HCT116 (cell line): ENCODE results near the gene TLCD1.

Experiments
- CTCF ChIP-seq, 3 experiments: fragments of 200-600 bp in 1 of 3; sonication (generic) in 1 of 3; IDR thresholded peaks in 2 of 3; conservative IDR thresholded peaks in 1 of 3; 2 replicates each; pipeline ENCODE4 v1.5.1; 2012 to 2017; ENCODE audit warnings: low read depth in 2 of 3, low read length in 2 of 3, antibody characterized with exemption in 1 of 3, borderline replicate concordance in 1 of 3, control low read depth in 1 of 3, mild to moderate bottlenecking in 1 of 3, mixed read lengths in 1 of 3, mixed run types in 1 of 3, moderate library complexity in 1 of 3; ENCODE audit not compliant: insufficient read depth in 1 of 3
- EZH2 ChIP-seq: fragments of 200-600 bp; sonication (generic); IDR thresholded peaks from 2 replicates; pipeline ENCODE4 v1.6.1; 2017; ENCODE audit warnings: antibody characterized with exemption, mixed run types
- EZH2phosphoT487 ChIP-seq: fragments of 200-600 bp; IDR thresholded peaks from 2 replicates; pipeline ENCODE4 v1.6.1; 2018; ENCODE audit warnings: antibody characterized with exemption, borderline replicate concordance
- JUND ChIP-seq: IDR thresholded peaks from 2 replicates; pipeline ENCODE4 v1.6.1; 2012
- POLR2A ChIP-seq: IDR thresholded peaks from 2 replicates; pipeline ENCODE4 v1.7.0; 2011; ENCODE audit warnings: borderline replicate concordance; ENCODE audit not compliant: insufficient read depth, insufficient read length; ENCODE audit errors: extremely low read depth
- POLR2AphosphoS5 ChIP-seq: IDR thresholded peaks from 2 replicates; pipeline ENCODE4 v1.6.1; 2011; ENCODE audit warnings: mild to moderate bottlenecking, low read depth, low read length, moderate library complexity
- SIN3A ChIP-seq: IDR thresholded peaks from 2 replicates; pipeline ENCODE4 v1.6.1; 2012; ENCODE audit warnings: low read depth
- SP1 ChIP-seq: IDR thresholded peaks from 2 replicates; pipeline ENCODE4 v1.6.1; 2012; ENCODE audit warnings: low read depth
- ZBTB33 ChIP-seq: IDR thresholded peaks from 2 replicates; pipeline ENCODE4 v1.6.1; 2011; ENCODE audit warnings: mild to moderate bottlenecking, low read length, moderate library complexity; ENCODE audit not compliant: insufficient replicate concordance; ENCODE audit errors: extremely low read depth
- ZFX ChIP-seq: fragments of 450-650 bp; IDR thresholded peaks from 2 replicates; pipeline ENCODE4 v1.6.1; 2017

GRCh38 chr17:28741358-28742349, 15.6 kb upstream of the TLCD1 start:
- no peak for TF ChIP-seq POLR2A
- TF ChIP-seq SP1: no peak
- TF ChIP-seq CTCF (IDR thresholded peaks at IDR 0.05 in 2 of 3, conservative IDR thresholded peaks at IDR 0.05 in 1 of 3; ENCODE audit: borderline replicate concordance in 1 of 3, insufficient read depth in 1 of 3, low read depth in 2 of 3, low read length in 2 of 3): no peak
- TF ChIP-seq EZH2: no peak
- TF ChIP-seq POLR2AphosphoS5: no peak
- TF ChIP-seq SIN3A: no peak
- TF ChIP-seq JUND: no peak
- no peak for TF ChIP-seq ZBTB33
- no peak for TF ChIP-seq EZH2phosphoT487
- no peak for TF ChIP-seq ZFX
